Loucy (cell line): ENCODE data around the gene TENM4.

Source experiments
- H2AFZ ChIP-seq: fragments of 200-600 bp; sonication (generic); 2 replicates; pipeline ENCODE4 v1.6.0; 2016; ENCODE audit warnings: antibody characterized with exemption, mild to moderate bottlenecking, low read length, moderate library complexity
- H3F3A ChIP-seq: fragments of 200-600 bp; 2 replicates; pipeline ENCODE4 v1.6.0; 2016; ENCODE audit warnings: antibody characterized with exemption, low read depth, mild to moderate bottlenecking
- H3K27me3 ChIP-seq: fragments of 200-600 bp; sonication (generic); 2 replicates; pipeline ENCODE4 v1.6.1; 2014; ENCODE audit warnings: low read length, mild to moderate bottlenecking; ENCODE audit not compliant: insufficient read depth, poor library complexity, severe bottlenecking
- H3K36me3 ChIP-seq: fragments of 200-600 bp; sonication (generic); 2 replicates; pipeline ENCODE4 v1.6.1; 2016; ENCODE audit warnings: low read length; ENCODE audit not compliant: insufficient read depth
- H3K4me1 ChIP-seq: fragments of 200-600 bp; sonication (generic); 2 replicates; pipeline ENCODE4 v1.5.1; 2014; ENCODE audit warnings: low read length, mild to moderate bottlenecking; ENCODE audit not compliant: insufficient read depth, poor library complexity, severe bottlenecking
- H3K4me2 ChIP-seq: fragments of 200-600 bp; sonication (generic); 2 replicates; pipeline ENCODE4 v1.6.0; 2014; ENCODE audit warnings: antibody characterized with exemption, low read length, low read depth, mild to moderate bottlenecking; ENCODE audit not compliant: poor library complexity, severe bottlenecking
- H3K4me3 ChIP-seq: fragments of 200-600 bp; sonication (generic); 2 replicates; pipeline ENCODE4 v1.5.1; 2014; ENCODE audit warnings: low read length, mild to moderate bottlenecking, mixed read lengths; ENCODE audit not compliant: poor library complexity, severe bottlenecking
- H3K79me2 ChIP-seq: fragments of 200-600 bp; sonication (generic); 2 replicates; pipeline ENCODE4 v1.6.1; 2014; ENCODE audit warnings: low read length; ENCODE audit not compliant: insufficient read depth
- H3K9ac ChIP-seq: fragments of 200-600 bp; sonication (generic); 2 replicates; pipeline ENCODE4 v1.6.0; 2014; ENCODE audit warnings: mild to moderate bottlenecking, low read depth, low read length, moderate library complexity; ENCODE audit not compliant: poor library complexity, severe bottlenecking
- H3K9me2 ChIP-seq: fragments of 200-600 bp; sonication (generic); replicated peaks from 2 replicates; pipeline ENCODE4 v1.6.1; 2016; ENCODE audit warnings: low read depth, low read length, mixed read lengths
- H3K9me3 ChIP-seq: fragments of 200-600 bp; sonication (generic); 2 replicates; pipeline ENCODE4 v1.6.1; 2014; ENCODE audit warnings: mild to moderate bottlenecking, antibody characterized with exemption, low read length, low read depth; ENCODE audit not compliant: insufficient read depth
- H4K20me1 ChIP-seq: fragments of 200-600 bp; sonication (generic); 2 replicates; pipeline ENCODE4 v1.6.0; 2014; ENCODE audit warnings: antibody characterized with exemption, low read length, mild to moderate bottlenecking; ENCODE audit not compliant: insufficient read depth, poor library complexity, severe bottlenecking
- CTCF ChIP-seq: fragments of 200-600 bp; sonication (generic); conservative IDR thresholded peaks from 2 replicates; pipeline ENCODE4 v1.5.1; 2014; ENCODE audit warnings: mild to moderate bottlenecking, antibody characterized with exemption, low read length
- EZH2phosphoT487 ChIP-seq: fragments of 200-600 bp; IDR thresholded peaks from 2 replicates; pipeline ENCODE4 v1.6.1; 2018; ENCODE audit warnings: antibody characterized with exemption, mild to moderate bottlenecking, moderate library complexity, borderline replicate concordance

TENM4 gene

DNA sequence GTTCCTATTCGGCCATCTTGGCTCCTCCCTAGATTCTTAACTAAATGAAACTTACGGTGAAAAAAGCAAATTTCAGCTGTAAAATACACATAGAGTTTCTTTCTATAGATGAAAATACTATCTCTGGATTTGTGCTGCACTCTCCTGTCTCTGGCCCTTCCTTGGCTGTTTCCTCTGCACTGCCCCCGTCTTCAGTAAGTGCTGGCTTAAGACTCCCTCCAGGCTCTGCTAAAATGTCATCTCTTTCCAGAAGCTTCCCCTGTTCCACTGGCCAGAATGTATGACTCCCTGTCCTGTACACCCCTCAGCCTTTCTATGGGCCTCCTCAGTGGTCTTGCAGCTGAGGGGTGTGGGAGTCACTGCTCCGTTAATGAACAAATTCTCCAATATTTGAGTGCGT, 757.1 kb downstream of the TENM4 start:
- H3K9ac ChIP-seq = no peak overlapping the region
- TF ChIP-seq EZH2phosphoT487 (no peak), CTCF (no peak)
- H3K9me2 ChIP-seq = no peaks in the 10 kb centered on the region
- H3K4me3 ChIP-seq = no peak overlapping the region
- no peaks in the 10 kb centered on the region for H3K36me3 ChIP-seq
- no peaks in the 10 kb centered on the region for H3K27me3 ChIP-seq
- H3K4me1 ChIP-seq = no peaks in the 10 kb centered on the region
- no peaks in the 10 kb centered on the region for H4K20me1 ChIP-seq
- H3K79me2 ChIP-seq = no peaks in the 10 kb centered on the region
- H2AFZ ChIP-seq = no peak overlapping the region
- H3K9me3 ChIP-seq = no peaks in the 10 kb centered on the region
- H3F3A ChIP-seq = no peaks in the 10 kb centered on the region
- no peak overlapping the region for H3K4me2 ChIP-seq

DNA sequence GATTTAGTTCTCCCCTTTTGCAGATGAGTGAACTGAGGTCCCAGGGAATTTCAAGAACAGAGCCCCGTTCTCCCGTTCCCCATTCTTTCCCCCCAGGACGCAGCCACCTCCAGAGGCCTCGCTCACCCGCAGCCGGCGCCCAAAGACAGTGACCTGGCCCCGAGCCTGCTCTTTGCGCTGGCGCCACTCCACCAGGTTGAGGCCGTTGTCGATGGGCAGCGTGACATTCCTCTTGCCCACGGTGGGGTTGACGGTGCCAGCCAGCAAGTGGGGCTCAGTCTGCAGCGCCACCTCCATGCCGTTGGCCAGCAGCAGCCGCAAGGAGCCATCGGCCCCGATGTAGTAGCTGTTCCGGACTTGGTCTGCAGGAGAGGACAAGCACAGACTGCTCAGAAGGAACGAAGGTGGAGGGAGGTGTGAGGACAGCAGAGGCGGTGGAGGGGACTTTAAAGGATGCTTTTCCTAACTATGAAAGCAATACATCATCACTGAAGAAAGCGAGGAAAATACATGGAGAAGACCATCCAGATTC, 764.7 kb downstream of the TENM4 start:
- Histone ChIP-seq H3K36me3 (no peaks in the 10 kb centered on the region), H3K79me2 (no peaks in the 10 kb centered on the region), H3F3A (no peaks in the 10 kb centered on the region), H2AFZ (no peak overlapping the region), H3K9me3 (no peaks in the 10 kb centered on the region), H3K9ac (no peak overlapping the region), H3K27me3 (no peaks in the 10 kb centered on the region), H3K4me2 (no peak overlapping the region), H3K4me3 (no peak overlapping the region), H3K9me2 (no peaks in the 10 kb centered on the region), H4K20me1 (no peaks in the 10 kb centered on the region), H3K4me1 (no peaks in the 10 kb centered on the region)
- no peak for TF ChIP-seq CTCF
- TF ChIP-seq EZH2phosphoT487 = no peak

DNA sequence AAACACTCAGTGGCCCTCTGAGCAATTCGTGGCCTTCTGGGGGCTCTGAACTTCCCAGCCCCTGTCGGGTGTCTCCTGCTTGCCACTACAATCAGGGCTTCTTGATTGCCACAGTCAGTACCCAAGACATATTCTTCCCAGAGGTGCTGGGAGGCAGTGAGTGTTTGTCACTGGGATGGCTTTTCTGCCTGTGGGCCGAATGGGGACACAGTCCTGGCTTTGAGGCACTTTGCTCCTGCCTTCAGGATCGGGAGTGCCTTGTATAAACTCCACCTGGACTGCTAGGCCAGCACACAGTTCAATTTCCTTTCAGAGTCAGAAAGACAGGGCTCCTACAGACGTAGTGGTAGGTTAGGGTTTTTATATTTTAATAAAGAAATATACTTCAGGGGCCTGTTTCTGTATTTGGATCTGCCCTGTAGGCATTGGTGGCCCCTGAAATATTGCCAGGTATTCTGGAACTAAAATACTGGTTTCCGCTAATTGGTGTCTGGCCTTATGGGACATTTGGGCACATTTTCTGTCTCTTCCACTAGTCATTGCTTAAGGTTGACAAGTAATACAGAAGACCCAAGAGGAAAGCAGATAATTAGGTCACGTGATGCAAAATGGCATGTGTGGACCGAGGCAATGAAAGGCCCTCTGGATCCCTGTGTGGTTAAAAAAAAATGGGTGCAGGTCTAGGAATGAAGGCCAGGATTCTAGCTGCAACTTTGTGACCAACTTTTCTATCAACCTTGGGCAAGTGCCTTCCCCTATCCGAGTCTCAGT, 767.8 kb downstream of the TENM4 start:
- Histone ChIP-seq H3K36me3 (no peaks in the 10 kb centered on the region), H3K4me2 (no peak overlapping the region), H3K9ac (no peak overlapping the region), H3K9me2 (no peaks in the 10 kb centered on the region), H3K9me3 (no peaks in the 10 kb centered on the region; the same call in 1 of the 2 replicates), H3K79me2 (no peaks in the 10 kb centered on the region), H3K4me3 (no peak overlapping the region), H4K20me1 (no peaks in the 10 kb centered on the region), H3K4me1 (no peaks in the 10 kb centered on the region), H3K27me3 (no peaks in the 10 kb centered on the region), H3F3A (no peaks in the 10 kb centered on the region), H2AFZ (no peak overlapping the region)
- no peak for TF ChIP-seq CTCF
- TF ChIP-seq EZH2phosphoT487 = no peak
